Measurements from ENCODE around the gene XBP1. TPM values are rescaled to one million over a fixed set of nuclear protein-coding genes. Genes with fewer than 3 reads are reported as not detected.

Gene XBP1
- total RNA-seq, 1 donor from 2014 or later = 127 TPM

GRCh38 chr22:28780296-28780695 lies 20.1 kb downstream of the XBP1 start:
- H3K27ac Mint-ChIP-seq = peak overlapping the region; percentile 10

GRCh38 chr22:28779833-28780232 lies 20.5 kb downstream of the XBP1 start:
- Mint-ChIP-seq H3K27me3 (no peaks in the 10 kb centered on the region), H3K36me3 (peaks cover 25% of the 10 kb centered on the region)

More at GRCh38 chr22:28780296-28780695, 20.1 kb downstream of the XBP1 start:
- Mint-ChIP-seq H3K4me1 (ENCODE audit: unreplicated experiment) (peaks cover 6% of the 10 kb centered on the region), H3K4me3 (no peak overlapping the region), H3K36me3 (peaks cover 26% of the 10 kb centered on the region), H3K27me3 (no peaks in the 10 kb centered on the region), H3K9me3 (no peaks in the 10 kb centered on the region)
- no peak for TF ChIP-seq CTCF (conservative IDR thresholded peaks at IDR 0.05)
- DNase-seq (ENCODE audit: extremely low spot score, unreplicated experiment) = no peak

GRCh38 chr22:28774378-28774777 lies 26.0 kb downstream of the XBP1 start:
- peaks cover 15% of the 10 kb centered on the region for H3K4me1 Mint-ChIP-seq (ENCODE audit: unreplicated experiment)

More at GRCh38 chr22:28779833-28780232, 20.5 kb downstream of the XBP1 start:
- H3K4me1 Mint-ChIP-seq (ENCODE audit: unreplicated experiment) = peaks cover 7% of the 10 kb centered on the region
- H3K9me3 Mint-ChIP-seq = no peaks in the 10 kb centered on the region
- H3K4me3 Mint-ChIP-seq = no peak overlapping the region
- no peak for TF ChIP-seq CTCF (conservative IDR thresholded peaks at IDR 0.05)
- DNase-seq (ENCODE audit: extremely low spot score, unreplicated experiment) = no peak
- no peak overlapping the region for H3K27ac Mint-ChIP-seq

GRCh38 chr22:28773461-28773867 lies 26.9 kb downstream of the XBP1 start:
- H3K4me3 Mint-ChIP-seq = peak overlapping the region; percentile 93
- DNase-seq (ENCODE audit: extremely low spot score, unreplicated experiment) = no peak
- peak overlapping the region; percentile 90 for H3K27ac Mint-ChIP-seq
- no peaks in the 10 kb centered on the region for H3K9me3 Mint-ChIP-seq
- H3K27me3 Mint-ChIP-seq = no peaks in the 10 kb centered on the region
- no peak for TF ChIP-seq CTCF (conservative IDR thresholded peaks at IDR 0.05)
- peaks cover 13% of the 10 kb centered on the region for H3K36me3 Mint-ChIP-seq
- H3K4me1 Mint-ChIP-seq (ENCODE audit: unreplicated experiment) = peaks cover 15% of the 10 kb centered on the region

More at GRCh38 chr22:28774378-28774777, 26.0 kb downstream of the XBP1 start:
- H3K27me3 Mint-ChIP-seq = no peaks in the 10 kb centered on the region
- peaks cover 13% of the 10 kb centered on the region for H3K36me3 Mint-ChIP-seq
- H3K27ac Mint-ChIP-seq = peak overlapping the region; percentile 44
- no peak for DNase-seq (ENCODE audit: extremely low spot score, unreplicated experiment)
- TF ChIP-seq CTCF (conservative IDR thresholded peaks at IDR 0.05) = no peak
- H3K9me3 Mint-ChIP-seq = no peaks in the 10 kb centered on the region
- peak overlapping the region; percentile 73 for H3K4me3 Mint-ChIP-seq

- Mint-ChIP-seq H3K4me3 (peak within 1 kb of the TSS; percentile 93), H3K36me3 (peaks cover 13% of the 10 kb centered on the region), H3K27me3 (no peaks in the 10 kb centered on the region), H3K27ac (peak within 1 kb of the TSS; percentile 91), H3K9me3 (no peaks in the 10 kb centered on the region), H3K4me1 (ENCODE audit: unreplicated experiment) (peaks cover 15% of the 10 kb centered on the region)
- peak; percentile 95 for DNase-seq (ENCODE audit: extremely low spot score, unreplicated experiment)
- peak; percentile 57 for TF ChIP-seq CTCF (conservative IDR thresholded peaks at IDR 0.05)
Observed at GRCh38 chr22:28772633-28773460, 27.5 kb downstream of the XBP1 start, which contains the start of gene CCDC117. TSS of gene CCDC117 (plus strand) at chr22:28772695. CDS start at chr22:28772850, 155 bp downstream.

Measured in type B pancreatic cell (in vitro differentiated cells).